SK-MEL-5 (cell line): ENCODE results near the gene ZNF148. TPM values are rescaled to one million over a fixed set of nuclear protein-coding genes. Genes with fewer than 3 reads are reported as not detected.
"Not testable (repeated sequence)": the region's sequence is repeated elsewhere in the genome, so short reads cannot be mapped to it uniquely, and the experiment has no call there.

ENCODE experiments used
- DNase-seq: peaks from one replicate; pipeline ENCODE4 v3.0.0-alpha.2; 2016; ENCODE audit warnings: low read depth, low spot score
- in situ Hi-C: cut with HindIII; loops from 2 replicates; pipeline ENCODE4 v1.10.0; 2016; ENCODE audit warnings: low sequenced_read_pairs, high pct_unique_total_duplicates, low pct_unique_long_range_greater_than_20kb
- total RNA-seq: library from RNA; depleted of rRNA; stranded (reverse); fragments of >200 nt; shearing (Covaris generic); gene quantifications from 2 replicates; pipeline ENCODE4 v1.2.3, GENCODE V29; 2014

The ZNF148 gene
- total RNA-seq, 1 experiment from 2014 or later: 25.8 TPM

DNA sequence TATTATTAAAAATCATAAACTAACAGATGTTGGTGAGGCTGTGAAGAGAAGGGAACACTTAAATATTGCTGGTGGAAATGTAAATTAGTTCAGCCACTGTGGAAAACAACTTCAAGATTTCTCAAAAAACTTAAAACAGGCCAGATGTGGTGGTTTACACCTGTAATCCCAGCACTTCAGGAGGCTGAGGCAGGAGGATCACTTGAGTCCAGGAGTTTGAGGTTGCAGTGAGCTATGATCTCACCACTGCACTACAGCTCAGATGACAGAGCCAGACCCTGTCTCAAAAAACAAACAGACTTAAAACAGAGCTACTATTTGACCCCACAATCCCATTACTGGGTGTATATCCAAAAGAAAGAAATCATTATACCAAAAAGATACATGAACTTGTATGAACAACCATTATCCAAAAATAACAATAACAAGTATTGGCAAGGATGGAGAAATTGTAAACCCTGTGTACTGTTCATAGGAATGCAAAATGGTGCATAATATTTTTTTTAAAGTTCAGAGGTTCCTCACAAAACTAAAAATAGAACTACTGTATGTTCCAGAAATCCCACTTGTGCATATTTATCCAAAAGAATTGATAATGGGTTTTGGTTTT, 25.5 kb downstream of the ZNF148 start:
- no peak for DNase-seq

DNA sequence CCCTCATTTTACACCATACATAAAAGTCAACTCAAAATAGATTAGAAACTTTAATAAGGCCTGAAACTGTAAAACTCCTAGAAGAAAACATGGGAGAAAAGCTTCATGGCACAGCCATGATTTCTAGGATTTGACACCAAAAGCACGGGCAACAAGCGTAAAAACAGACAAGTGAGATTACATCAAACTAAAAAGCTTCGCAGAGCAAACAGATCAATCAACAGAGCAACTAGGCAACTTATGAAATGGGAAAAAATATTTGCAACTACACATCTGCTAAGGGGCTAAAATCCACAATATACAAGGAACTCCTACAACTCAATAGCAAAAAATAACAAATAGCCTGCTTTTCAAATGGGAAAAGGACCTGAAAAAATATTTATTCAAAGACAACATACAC, 26.1 kb downstream of the ZNF148 start:
- in situ Hi-C loops: no loop called here
- no peak for DNase-seq

More for the DNA sequence above, 25.5 kb downstream of the ZNF148 start:
- in situ Hi-C loops: no loop called here

DNA sequence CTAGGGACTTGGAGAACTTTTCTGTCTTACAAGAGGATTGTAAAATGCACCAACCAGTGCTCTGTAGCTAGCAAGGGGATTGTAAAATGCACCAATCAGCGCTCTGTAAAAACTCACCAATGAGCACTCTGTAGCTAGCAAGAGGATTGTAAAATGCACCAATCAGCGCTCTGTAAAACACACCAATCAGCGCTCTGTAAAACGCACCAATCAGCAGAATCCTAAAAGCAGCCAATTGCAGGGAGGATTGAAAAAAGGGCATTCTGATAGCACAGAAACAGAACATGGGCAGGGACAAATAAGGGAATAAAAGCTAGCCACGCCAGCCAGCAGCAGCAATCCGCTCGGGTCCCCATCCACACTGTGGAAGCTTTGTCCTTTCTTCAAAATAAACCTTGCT, 31.8 kb downstream of the ZNF148 start:
- DNase-seq, in situ Hi-C loops: not testable (repeated sequence)

DNA sequence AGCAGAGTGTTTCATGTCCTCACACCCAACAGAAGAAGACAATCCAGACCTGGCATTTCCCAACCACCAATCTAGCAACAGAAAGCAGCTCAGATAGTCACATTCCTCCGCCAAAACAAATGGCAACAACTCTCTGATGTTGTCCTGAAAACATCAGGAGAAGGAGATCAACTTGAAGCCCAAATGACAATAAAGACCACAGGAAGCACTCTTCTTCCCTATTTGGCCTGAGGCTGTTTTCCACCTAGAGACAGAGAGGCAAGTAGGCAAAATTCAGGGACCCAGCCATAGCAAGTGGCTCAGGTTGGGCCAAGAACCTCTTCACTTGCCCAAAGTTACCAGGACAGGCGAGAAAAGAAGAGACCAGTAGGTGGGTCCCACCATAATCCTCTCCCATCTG, 35.0 kb downstream of the ZNF148 start:
- in situ Hi-C loops: no loop called here
- no peak for DNase-seq

DNA sequence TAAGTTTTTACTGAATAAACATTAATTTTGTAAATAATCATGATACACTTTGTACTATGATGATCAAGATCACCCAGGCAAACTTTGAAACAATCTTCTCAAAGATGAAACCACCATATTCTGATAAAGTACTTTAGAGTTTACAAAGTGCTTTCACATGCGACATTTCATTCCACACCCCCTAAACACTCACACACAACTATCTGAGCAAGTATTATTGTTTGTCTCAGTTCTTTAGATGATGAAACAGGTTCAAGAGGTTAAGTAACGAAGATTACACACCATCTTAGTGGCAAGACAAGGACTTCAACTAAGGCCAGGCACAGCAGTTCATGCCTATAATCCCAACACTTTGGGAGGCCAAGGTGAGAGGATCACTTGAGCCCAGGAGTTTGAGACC, 37.6 kb downstream of the ZNF148 start:
- in situ Hi-C loops: no loop called here
- no peak for DNase-seq

DNA sequence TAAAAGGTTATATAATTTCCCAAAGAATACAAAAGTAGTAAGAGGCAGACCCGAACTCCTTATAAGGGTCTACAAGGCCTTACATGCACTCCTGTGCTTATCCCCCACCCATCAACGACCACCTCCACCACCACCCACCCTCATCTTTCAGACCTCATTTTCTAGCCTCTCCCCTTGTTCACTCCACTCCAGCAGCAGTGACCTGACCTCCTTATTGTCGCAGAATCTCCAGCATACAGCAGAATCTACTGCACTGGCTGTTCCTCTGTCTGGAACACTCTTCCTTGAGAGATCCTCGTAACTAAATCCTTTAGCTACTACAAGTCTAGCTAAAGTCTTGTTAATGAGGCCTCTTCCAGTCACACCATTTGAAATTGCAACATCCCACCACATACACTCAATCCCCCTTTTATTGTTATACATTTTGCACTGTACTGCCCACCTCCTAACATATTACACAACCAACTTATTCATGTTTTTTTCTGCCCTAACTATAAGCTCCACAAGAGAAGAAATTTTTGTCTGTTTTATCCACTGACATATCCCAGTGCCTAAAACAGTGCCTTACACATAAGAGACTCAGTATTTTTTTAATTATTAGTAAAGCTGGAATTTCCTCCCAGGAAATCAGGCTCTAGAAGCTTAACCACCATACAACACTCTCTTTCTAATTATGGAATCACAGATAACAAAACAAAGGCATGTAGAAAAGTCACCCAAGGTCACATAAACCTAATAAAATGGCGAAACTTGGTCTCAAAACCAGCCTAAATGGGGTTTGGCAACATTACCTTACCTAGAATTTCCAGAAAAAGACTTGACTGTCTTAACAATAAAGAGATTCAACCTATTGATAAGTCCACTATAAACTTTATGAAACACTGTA, 40.2 kb downstream of the ZNF148 start:
- in situ Hi-C loops: no loop called here
- DNase-seq: peak; percentile 16

DNA sequence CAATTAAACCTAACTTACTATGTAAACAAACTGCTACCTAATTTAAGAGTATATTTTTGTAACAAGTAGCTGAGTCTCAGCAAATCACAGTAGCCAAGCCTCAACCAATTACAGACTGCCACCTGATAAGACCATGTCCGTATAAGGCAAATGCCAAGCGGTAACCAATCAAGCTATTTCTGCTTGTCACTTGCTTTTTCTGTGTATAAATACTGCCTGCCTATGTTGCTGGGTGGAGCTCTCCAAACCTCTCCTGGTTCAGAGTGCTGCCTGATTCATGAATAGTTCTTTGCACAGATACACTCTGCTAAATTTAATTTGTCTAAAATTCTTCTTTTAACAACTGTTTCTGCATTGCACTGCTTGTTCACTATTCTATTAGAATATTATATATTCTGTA, 42.6 kb downstream of the ZNF148 start:
- in situ Hi-C loops: no loop called here
- DNase-seq: no peak

DNA sequence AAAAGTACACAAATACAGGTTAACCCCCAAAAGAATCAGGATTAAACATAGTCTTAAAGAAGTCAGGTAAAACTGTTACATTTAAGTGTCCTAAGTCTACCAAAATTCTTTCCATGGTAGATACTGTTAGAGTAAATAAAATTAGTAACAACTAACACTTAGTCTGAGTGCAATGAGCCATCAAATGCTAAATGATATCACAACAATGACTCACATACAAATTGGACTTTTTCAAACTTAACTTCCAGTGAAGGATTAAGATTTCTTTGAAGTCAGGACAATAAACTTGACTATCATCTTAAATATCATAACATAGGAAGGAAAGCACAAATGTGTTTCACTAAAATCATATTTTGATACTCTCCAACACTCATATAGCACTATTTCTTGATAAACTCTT, 43.9 kb downstream of the ZNF148 start:
- no peak for DNase-seq
- in situ Hi-C loops: no loop called here

DNA sequence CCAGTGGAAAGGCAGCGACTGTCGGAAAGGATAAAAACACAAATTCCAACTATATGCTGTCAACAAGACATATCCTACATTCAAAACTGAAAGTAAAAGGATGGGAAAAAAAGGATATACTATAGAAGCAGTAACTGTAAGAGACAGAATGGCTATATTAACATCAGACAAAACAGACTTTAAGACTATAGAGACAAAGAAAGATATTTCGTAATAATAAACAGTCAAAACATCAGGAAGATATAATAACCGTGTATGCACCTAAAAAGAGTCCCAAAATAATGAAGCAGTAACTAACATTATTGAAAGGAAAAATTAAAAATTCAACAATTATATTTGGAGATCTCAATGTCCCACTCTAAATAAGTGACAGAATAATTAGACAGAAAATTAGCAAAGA, 48.2 kb downstream of the ZNF148 start:
- in situ Hi-C loops: no loop called here
- no peak for DNase-seq

DNA sequence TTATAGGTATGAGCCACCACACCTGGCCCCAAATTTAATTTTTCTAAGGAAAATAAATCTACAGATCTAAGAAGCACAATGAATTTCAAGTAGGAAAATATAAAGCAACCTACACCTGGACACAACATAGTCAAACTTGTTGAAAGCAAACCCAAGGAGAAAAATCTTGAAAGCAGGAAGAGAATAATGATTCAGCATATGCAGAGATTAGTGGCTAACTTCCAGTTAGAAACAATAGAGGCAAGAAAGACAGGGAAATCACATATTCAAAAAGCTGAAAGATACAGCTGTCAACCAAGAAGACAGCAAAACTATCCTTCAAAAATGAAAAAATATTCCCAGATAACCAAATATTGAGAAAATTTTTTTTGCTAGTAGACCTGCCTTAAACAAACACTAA, 49.4 kb downstream of the ZNF148 start:
- in situ Hi-C loops: no loop called here
- no peak for DNase-seq

DNA sequence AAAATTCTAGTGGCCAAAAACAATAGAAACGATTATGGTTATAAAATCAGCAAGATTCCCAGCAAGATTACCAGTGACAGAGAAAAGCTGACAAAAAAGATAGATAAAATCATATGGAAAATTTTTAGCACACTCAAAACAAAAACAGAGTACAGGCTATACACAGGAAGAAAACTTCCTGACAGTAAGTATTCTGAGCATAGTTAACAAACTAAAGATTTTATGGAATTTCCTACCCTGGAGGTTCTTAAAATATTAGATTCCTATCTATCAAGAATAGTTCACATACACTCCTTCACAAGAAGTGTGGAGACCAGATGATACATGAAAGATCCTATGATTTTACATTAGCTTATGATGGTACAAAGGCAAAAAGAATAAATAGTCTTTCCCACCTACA, 50.8 kb downstream of the ZNF148 start:
- DNase-seq: no peak
- in situ Hi-C loops: no loop called here

DNA sequence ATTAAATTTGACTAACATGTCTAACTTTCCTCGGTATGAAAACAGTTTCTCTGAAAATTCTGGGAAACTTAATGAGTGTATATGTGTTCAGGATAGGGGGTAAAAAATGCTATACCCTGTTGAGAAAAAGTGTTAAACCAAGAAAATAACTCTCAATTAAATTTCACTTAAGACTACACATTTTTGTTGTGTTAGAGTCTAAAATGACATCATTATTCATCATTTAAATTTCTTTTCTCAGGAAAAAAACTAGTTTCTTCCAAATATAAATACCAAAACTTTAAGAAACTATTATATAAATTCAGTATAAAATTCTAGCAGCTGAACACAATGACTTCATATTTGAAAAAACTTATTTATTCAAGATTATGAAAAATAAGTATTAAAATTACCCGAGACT, 52.2 kb downstream of the ZNF148 start:
- in situ Hi-C loops: no loop called here
- no peak for DNase-seq

DNA sequence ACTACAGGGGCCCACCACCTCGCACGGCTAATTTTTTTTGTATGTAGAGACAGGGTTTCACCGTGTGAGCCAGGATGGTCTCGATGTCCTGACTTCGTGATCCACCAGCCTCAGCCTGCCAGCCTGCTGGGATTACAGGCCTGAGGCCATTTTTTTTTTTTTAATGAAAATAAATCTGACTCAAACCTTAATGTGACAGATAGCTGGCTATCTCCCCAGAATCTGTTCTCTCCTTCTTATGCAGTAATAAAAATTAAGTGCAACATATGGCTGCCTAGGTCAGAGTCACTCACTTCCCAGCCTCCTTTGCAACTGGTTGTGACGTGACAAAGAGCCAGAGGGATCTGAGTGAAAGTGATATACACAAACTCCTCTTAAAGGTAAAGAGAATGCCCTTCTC, 53.0 kb downstream of the ZNF148 start:
- in situ Hi-C loops: no loop called here

DNA sequence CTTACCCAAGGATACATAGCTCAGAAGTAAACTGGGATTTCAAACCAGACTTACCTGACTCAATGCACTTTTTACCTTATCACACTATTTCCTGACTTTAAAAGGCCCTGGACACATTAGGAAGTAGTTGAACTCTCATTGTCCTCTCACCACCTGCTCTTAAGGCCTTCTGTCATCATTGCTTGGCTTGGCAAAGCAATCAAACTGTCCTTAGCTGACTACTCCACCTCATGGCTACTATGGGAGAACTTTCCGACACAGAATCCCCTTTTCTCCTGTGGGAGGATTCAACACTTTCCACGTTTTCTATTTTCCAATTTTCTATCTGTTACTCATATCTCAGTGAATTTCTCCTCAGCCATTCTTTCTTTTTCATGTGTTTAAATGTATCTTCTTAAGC, 55.4 kb downstream of the ZNF148 start:
- in situ Hi-C loops: no loop called here
- DNase-seq: no peak

More for the DNA sequence above, 53.0 kb downstream of the ZNF148 start:
- DNase-seq: no peak

DNA sequence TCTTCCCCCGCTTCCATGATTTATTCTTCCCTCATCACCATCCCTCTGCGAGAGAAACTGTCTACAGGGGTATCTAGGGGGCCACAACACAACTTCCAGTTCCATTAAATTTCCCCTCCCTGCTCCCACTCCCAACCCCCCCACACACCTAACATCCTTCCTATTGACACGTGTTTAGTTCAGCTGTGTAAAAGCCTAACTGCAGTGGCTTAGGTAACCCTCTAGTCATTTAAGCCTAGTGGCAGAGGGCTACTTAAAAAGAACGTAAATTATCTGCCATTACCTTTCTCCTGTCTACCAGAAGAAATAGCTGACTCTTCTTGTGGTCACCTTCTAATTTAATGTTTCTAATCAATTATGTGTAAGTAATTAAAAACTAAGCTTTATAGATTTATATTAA, 56.3 kb downstream of the ZNF148 start:
- in situ Hi-C loops: no loop called here
- no peak for DNase-seq

DNA sequence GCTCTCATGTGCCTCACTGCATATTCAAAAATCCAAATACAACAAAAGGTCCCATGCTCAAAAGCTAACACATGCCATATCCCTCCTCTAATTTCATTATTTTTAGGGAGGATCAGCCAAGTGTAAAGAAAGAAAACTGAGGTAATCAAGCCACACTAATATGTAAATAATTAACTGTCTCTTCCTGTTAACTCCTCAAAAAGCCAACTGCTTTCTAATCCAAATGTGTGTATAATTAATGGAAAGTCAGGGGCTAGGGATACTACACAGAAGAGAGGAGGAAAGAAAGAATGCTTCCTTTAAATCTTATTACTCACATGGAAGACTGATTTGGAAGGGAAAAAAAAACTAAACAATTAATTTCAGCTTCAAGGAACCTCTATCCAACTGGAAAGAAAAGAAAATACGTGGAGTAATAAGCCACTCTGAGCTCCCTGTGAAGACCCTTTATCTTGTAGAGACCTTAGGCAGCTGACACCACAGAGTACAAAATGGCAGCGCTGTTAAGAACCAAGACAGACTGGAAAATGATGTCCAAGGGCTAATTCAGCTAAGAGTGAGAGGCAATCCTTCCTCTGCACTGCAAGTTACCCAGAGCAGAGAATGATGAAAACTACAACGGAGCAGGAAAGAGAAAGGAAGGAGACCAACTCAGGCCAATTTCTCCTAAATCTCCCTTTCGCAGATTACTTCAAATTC, 56.8 kb downstream of the ZNF148 start:
- in situ Hi-C loops: no loop called here

DNA sequence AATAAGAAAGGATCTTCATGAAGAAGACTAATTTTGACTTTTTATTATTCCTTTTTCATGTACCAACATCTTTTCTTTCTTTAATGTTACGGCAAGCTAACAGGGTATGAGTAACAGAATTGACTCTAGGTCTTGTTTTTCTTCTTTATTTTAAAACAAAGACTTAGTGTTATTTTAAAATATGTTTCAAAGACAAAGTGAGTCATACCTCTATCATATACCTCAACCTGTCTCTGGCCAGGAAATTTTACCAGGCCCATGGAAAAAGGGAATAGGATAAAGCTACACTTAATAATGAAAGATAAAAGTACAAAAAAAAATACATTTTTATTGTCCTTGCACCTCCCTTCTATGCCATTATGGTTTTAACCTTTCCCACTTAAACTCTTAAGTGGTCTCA, 57.4 kb downstream of the ZNF148 start:
- no peak for DNase-seq
- in situ Hi-C loops: no loop called here

More for the DNA sequence above, 56.8 kb downstream of the ZNF148 start:
- DNase-seq: no peak

DNA sequence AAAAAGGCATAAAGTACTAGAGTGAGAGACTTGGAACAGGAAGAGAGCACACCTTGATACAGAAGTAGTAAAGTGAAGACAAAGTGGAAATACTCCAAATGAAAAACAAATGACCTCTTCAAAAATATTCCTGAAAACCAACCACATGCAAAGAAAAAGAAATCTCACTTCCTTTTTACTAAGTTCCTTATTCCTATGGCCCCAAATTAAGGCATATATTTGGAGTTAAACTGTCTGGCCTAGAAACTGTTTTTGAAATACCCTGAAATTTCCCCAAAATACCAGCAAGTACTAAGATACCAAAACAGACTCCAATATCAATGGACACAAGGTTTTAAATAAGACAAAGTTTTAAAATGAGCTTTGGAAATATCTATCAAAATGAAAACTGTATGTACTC, 58.2 kb downstream of the ZNF148 start:
- no peak for DNase-seq
- in situ Hi-C loops: no loop called here

DNA sequence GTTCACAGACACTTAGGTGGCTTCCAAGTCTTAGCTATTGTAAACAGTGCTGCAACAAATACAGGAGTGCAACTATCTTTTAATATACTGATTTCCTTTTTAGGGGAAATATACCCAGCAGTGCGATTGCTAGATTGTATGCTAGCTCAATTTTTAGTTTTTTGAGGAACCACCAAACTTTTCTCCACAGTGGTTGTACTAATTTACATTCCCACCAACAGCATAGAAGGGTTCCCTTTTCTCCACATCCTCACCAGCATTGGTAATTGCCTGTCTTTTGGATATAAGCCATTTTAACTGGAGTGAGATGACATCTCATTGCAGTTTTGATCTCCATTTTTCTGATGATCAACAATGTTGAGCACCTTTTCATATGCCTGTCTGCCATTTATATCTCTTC, 58.9 kb downstream of the ZNF148 start:
- in situ Hi-C loops: no loop called here
- no peak for DNase-seq
